Measurements from ENCODE around the gene ZNF428. TPM values are rescaled to one million over a fixed set of nuclear protein-coding genes. Genes with fewer than 3 reads are reported as not detected.

ZNF428 gene
- total RNA-seq, 1 donor from 2014 or later = 114 TPM

DNA sequence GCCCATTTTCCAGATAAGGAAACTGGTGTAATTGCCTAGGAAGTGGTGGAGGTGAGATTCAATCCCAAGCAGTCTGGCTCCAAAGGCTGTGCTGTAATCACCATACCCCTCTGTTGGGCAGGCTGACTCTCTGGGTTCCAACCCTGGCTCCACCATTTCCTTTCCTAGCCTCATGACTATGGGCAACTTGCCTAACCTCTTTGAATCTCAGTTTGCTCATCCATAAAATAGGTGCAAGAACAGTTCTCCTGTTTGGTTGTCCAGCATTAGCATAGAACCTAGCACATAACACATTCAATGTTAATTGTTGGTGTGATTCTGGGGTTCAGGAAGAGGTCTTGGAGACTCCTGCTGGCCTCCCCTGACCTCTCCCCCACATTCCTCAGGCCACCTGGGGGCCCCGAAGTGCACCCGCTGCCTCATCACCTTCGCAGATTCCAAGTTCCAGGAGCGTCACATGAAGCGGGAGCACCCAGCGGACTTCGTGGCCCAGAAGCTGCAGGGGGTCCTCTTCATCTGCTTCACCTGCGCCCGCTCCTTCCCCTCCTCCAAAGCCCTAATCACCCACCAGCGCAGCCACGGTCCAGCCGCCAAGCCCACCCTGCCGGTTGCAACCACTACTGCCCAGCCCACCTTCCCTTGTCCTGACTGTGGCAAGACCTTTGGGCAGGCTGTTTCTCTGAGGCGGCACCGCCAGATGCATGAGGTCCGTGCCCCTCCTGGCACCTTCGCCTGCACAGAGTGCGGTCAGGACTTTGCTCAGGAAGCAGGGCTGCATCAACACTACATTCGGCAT, 20.8 kb downstream of the ZNF428 start:
- no peak for DNase-seq (ENCODE audit: low read depth, low spot score)
- Mint-ChIP-seq H3K4me3 (peak overlapping the region; percentile 99), H3K36me3 (ENCODE audit: low read depth) (peaks cover 4% of the 10 kb centered on the region), H3K27ac (ENCODE audit: unreplicated experiment) (no peak overlapping the region), H3K9me3 (no peaks in the 10 kb centered on the region), H3K4me1 (peaks cover 34% of the 10 kb centered on the region), H3K27me3 (ENCODE audit: low read depth) (peaks cover 7% of the 10 kb centered on the region)
- TF ChIP-seq, protein P1, sequence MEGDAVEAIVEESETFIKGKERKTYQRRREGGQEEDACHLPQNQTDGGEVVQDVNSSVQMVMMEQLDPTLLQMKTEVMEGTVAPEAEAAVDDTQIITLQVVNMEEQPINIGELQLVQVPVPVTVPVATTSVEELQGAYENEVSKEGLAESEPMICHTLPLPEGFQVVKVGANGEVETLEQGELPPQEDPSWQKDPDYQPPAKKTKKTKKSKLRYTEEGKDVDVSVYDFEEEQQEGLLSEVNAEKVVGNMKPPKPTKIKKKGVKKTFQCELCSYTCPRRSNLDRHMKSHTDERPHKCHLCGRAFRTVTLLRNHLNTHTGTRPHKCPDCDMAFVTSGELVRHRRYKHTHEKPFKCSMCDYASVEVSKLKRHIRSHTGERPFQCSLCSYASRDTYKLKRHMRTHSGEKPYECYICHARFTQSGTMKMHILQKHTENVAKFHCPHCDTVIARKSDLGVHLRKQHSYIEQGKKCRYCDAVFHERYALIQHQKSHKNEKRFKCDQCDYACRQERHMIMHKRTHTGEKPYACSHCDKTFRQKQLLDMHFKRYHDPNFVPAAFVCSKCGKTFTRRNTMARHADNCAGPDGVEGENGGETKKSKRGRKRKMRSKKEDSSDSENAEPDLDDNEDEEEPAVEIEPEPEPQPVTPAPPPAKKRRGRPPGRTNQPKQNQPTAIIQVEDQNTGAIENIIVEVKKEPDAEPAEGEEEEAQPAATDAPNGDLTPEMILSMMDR (conservative IDR thresholded peaks at IDR 0.05) = no peak

DNA sequence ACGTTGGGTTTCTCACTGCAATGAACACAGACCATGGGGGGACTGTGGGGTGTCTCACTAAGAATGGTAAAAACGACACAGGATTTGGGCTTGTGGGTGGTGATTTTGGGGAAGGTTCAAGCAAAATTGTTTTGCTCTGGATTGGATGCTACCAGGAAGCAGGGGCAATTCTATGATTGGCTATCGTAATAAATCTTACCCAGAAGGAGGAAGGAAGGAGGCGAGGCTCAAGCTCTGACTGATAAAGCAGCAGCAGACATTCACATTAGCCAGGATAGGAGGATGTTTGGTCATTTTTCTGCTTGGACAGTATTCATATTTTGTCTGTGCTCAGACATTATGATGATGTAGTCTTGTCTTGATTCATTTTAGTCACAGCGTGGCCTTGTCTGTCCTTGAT, 21.6 kb downstream of the ZNF428 start:
- DNase-seq (ENCODE audit: low read depth, low spot score) = no peak
- Mint-ChIP-seq H3K27me3 (ENCODE audit: low read depth) (peaks cover 7% of the 10 kb centered on the region), H3K27ac (ENCODE audit: unreplicated experiment) (no peak overlapping the region), H3K9me3 (no peaks in the 10 kb centered on the region), H3K4me3 (peak overlapping the region; percentile 99), H3K4me1 (peaks cover 39% of the 10 kb centered on the region), H3K36me3 (ENCODE audit: low read depth) (peaks cover 7% of the 10 kb centered on the region)
- TF ChIP-seq, protein P1 (conservative IDR thresholded peaks at IDR 0.05) = no peak

DNA sequence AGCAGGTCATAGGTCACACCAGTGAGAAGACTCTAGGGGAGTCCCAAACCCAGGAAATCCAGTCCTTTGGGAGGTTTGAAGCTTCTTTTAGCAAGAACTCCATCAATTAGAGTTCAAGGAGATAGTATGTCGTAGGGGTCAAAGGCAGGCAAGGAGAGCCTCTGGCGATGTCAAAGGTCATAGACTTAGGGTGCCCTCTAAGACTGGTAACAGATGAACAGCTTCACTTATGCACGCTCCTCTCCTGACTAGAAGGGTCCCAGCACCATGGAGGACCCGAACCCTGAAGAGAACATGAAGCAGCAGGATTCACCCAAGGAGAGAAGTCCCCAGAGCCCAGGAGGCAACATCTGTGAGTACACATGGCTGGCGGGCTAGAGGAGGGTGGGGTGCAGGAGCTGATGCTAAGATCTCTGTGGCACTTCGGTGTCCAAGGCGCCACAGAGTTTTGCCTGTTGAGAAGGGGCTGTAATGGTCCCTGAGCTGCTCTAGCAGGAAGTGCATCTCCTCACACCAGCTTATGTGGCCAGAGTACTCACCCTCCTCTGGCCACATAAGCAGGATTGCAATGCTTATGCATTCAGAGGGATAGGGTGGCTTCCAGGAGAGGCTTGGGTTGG, 22.5 kb downstream of the ZNF428 start:
- H3K9me3 Mint-ChIP-seq = no peaks in the 10 kb centered on the region
- H3K4me1 Mint-ChIP-seq = peaks cover 39% of the 10 kb centered on the region
- peak overlapping the region; percentile 99 for H3K27ac Mint-ChIP-seq (ENCODE audit: unreplicated experiment)
- DNase-seq (ENCODE audit: low read depth, low spot score) = no peak
- H3K4me3 Mint-ChIP-seq = peak overlapping the region; percentile 99
- TF ChIP-seq, protein P1 (conservative IDR thresholded peaks at IDR 0.05) = no peak
- peaks cover 7% of the 10 kb centered on the region for H3K36me3 Mint-ChIP-seq (ENCODE audit: low read depth)
- peaks cover 7% of the 10 kb centered on the region for H3K27me3 Mint-ChIP-seq (ENCODE audit: low read depth)

DNA sequence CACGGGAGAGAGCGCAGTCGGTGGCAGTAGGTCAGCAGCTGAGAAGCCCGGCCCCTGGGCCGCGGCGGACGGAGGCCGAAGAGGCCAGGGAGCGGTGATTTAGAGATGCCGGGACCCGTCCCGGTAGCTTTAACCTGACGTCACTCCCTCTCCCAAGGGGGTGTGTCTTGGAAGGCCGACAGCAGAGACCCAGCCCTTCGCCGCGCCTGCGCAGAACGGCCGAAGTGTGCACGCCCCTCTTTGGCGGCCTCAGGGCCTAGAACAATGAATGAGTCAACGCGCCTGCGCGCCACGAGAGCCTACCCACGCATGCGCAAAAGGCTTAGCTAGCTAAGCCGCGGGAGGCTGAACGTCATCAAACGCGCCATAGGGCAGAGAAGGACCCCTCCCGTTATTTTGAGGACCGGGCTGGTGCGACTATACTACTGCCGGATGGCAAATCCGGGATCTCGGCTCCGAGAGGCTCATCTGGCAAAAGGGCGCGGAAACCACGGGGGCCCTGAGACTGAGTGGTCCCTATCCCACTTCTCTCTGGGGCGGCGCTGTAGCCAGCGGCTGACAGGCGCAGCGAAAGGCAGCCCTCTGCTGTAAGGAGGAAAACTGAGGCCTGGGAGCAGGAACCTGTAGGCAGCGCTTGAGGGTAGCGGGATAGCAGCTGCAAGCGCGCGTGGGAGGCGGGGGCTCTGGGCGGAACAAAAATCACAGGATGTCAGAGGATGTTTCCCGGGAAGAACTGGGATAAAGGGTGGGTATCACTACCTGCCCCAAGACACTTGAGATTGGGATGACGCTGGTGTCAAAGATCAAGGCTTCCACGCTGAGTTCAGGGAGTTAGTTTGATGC, 23.2 kb downstream of the ZNF428 start, which contains the start of the genes IRGQ and ZNF576:
Gene IRGQ, minus strand, starts transcription at position 136 of the 843 bp plus-strand sequence. CDS start 796 bp downstream, outside the sequence.
Gene ZNF576, plus strand, starts transcription at position 597 of the 843 bp plus-strand sequence. CDS start 514 bp downstream, outside the sequence.
- DNase-seq (ENCODE audit: low read depth, low spot score) = peak; percentile 100
- Mint-ChIP-seq H3K27ac (ENCODE audit: unreplicated experiment) (peak within 1 kb of the TSS; percentile 99), H3K4me3 (peak within 1 kb of the TSS; percentile 99), H3K4me1 (peaks cover 39% of the 10 kb centered on the region), H3K9me3 (no peaks in the 10 kb centered on the region), H3K27me3 (ENCODE audit: low read depth) (peaks cover 7% of the 10 kb centered on the region), H3K36me3 (ENCODE audit: low read depth) (peaks cover 7% of the 10 kb centered on the region)
- TF ChIP-seq, protein P1 (conservative IDR thresholded peaks at IDR 0.05) = no peak

DNA sequence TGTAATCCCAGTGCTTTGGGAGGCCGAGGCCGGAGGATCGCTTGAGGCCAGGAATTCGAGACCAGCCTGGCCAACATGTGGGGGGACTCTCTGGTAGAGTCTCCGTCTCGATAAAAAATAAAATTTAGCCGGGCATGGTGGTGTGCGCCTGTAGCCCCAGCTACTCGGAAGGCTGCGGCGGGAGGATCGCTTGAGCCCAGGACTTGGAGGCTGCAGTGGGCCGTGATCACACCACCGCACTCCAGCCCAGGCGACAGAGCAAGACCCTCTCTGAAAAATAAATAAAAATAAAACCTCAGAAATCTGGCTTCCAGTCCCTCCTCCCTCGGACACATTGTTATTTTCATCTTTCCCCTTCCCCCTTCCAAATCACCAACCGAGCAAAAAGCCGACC, 23.8 kb downstream of the ZNF428 start:
- H3K36me3 Mint-ChIP-seq (ENCODE audit: low read depth) = peaks cover 7% of the 10 kb centered on the region
- no peaks in the 10 kb centered on the region for H3K9me3 Mint-ChIP-seq
- peak overlapping the region; percentile 99 for H3K27ac Mint-ChIP-seq (ENCODE audit: unreplicated experiment)
- peaks cover 39% of the 10 kb centered on the region for H3K4me1 Mint-ChIP-seq
- TF ChIP-seq, protein P1 (conservative IDR thresholded peaks at IDR 0.05) = no peak
- DNase-seq (ENCODE audit: low read depth, low spot score) = no peak
- peak overlapping the region; percentile 99 for H3K4me3 Mint-ChIP-seq
- H3K27me3 Mint-ChIP-seq (ENCODE audit: low read depth) = peaks cover 7% of the 10 kb centered on the region
